UCSD-AML1 (cell line): ENCODE measurements around the gene POLE.
"Not testable (repeated sequence)": the region's sequence is repeated elsewhere in the genome, so short reads cannot be mapped to it uniquely, and the experiment has no call there.

Experiments
- DNase-seq: peaks from one replicate; lab custom pipeline; 2025; ENCODE audit not compliant: unreplicated experiment; lab: John Stamatoyannopoulos, UW

The POLE gene

DNA sequence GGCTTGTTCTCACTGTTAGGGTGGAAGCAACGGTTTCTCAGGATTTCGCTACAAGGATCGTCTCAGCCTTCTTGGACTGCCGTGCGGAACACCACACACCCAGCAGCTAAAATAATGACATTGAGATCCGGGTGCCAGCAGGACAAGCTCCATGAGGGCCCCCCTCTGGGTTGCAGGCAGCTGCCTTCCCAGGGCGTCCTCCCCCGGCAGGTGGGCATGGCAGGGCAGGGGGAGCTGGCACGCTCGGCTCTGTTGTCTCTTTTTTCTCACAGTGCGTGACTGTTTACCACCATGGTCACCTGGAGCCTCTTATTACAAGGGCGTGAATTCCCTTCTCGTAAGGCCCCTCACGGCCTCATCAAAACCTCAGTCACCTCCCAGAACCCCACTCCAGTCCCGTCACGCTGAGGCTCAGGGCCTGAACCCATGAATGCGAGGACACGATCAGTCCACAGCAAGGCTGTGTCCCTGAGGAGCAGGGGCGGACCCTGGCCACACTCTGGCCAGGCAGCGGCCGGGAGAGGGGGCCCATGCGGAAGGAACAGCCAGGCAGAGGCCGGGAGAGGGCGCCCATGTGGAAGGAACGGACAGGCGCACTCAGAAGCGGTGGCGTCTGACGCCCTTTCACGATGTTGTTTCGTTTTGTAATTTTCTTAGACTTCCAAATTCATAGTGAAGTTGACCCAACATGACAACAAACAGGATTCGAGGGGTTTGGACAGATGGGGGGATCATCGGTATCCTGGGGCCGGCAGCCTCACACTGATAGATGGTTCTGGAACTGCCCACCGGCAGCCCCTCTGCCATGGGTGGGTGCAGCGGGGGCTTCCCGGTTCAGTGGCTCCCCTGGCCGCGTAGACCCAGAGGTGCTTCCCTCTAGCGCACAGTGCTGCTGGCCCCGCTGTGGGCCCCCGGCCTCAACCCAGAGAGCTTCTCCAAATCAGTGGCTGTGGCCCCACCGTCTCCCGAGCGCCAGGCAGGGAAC, 86.8 kb downstream of the POLE start:
- peak; percentile 74 for DNase-seq

DNA sequence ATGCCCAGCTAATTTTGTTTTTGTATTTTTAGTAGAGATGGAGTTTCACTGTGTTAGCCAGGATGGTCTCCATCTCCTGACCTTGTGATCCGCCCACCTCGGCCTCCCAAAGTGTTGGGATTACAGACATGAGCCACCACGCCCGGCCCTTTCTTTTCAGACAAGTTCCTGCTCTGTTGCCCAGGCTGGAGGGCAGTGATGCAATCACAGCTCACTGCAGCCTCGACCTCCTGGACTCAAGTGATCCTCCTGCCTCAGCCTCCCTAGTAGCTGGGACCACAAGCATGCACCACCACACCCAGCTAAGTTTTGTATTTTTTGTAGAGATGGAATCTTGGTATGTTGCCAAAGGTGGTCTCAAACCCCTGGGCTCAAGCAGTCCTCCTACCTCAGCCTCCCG, 87.6 kb downstream of the POLE start:
- not testable (repeated sequence) for DNase-seq

DNA sequence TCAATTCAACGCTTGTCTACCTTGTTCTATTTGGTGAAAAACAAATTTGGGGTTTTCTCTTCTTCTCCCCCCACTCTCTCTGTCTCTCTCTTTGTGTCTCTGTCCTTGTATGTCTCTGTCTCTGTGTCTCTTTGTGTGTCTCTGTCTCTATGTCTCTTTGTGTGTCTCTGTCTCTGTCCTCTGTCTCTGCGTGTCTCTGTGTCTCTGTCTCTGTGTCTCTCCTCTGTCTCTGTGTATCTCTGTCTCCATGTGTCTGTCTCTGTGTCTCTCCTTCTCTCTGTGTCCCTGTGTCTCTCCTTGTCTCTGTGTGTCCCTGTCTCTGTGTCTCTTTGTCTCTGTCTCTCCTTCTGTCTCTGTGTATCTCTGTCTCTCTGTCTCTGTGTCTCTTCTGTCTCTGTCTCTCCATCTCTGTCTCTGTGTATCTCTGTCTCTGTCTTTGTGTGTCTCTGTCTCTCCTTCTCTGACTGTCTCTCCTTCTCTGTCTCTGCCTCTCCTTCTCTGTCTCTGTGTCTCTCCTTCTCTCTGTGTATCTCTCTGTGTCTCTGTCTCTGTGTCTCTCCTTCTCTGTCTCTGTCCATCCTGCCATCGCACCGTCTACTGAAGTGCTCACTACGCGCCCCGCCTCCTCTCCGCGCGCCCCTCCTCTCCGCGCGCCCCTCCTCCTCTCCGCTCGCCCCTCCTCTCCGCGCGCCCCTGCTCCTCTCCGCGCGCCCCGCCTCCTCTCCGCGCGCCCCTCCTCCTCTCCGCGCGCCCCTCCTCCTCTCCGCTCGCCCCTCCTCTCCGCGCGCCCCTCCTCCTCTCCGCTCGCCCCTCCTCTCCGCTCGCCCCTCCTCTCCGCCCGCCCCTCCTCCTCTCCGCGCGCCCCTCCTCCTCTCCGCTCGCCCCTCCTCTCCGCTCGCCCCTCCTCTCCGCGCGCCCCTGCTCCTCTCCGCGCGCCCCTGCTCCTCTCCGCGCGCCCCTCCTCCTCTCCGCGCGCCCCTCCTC, 89.5 kb downstream of the POLE start:
- DNase-seq = peak; percentile 58

DNA sequence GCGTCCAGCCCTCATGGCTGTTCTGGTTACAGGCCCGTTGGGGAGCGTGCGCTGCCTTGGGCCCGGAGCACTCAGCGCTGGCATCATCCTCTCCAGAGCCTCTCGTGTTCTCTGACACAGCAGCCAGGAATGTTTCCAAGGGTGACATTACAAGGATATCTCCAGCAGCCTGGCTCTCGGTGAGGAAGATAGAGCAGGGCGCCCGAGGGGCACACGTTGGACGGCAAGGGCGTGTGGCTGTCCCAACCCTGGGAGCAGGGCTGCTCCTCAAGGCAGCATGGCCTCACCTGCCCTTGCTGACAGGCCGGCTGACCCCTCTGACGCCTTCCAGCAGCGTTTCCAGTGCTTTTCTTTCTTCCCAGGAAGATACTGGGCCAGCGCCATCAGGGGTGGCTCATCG, 91.1 kb downstream of the POLE start:
- DNase-seq = no peak

DNA sequence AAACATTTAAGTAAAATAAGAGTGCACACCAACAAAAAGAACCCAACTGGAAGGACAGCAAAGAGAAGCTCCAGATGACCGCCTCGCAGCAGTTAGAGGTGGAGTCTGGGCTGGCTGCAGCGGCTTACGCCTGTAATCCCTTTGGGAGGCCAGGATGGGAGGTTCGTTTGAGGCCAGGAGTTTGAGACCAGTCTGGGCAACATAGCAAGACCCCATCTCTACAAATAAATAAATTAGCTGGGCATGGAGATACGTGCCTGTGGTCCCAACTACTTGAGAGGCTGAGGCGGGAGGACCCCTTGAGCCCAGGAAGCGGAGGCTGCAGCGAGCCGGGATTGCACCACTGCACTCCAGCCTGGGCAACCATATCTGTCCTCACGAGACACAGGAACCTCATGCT, 92.0 kb downstream of the POLE start:
- no peak for DNase-seq

DNA sequence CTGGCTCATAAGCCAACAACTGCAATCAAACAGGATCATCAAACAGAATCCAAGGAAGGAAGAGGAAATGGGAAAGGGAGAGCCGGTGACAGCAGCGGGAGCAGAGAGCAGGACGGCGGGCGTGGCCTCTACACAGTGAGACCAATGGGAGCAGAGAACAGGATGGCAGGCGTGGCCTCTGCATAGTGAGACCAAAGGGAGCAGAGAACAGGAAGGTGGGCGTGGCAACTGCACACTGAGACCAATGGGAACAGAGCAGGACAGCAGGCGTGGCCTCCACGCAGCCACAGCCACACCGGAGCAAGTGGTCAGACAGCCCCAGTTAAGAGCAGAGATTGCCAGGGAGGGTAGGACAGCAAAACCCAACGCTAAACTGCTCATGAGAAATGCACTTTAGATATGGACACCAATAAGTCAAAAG, 93.2 kb downstream of the POLE start:
- DNase-seq = peak; percentile 76

DNA sequence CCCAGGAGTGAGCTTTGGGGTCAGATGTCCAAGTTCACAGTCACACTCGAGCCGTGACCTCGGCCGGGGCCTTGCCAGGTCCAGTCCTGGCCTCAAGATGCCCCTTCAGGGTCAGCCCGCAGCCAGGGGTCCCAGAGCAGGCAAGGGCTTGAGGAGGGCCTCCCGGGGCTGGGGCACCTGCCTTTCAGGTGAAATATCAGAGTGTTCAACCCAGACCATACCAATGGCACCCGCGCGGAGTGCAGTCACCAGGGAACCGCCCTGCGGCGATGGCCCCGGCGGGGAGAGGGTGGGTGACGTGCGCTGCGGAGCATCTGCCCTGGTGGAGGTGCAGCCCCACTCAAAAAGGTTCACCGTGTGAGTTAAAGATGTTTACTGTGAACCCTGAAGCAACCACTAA, 93.6 kb downstream of the POLE start:
- no peak for DNase-seq

DNA sequence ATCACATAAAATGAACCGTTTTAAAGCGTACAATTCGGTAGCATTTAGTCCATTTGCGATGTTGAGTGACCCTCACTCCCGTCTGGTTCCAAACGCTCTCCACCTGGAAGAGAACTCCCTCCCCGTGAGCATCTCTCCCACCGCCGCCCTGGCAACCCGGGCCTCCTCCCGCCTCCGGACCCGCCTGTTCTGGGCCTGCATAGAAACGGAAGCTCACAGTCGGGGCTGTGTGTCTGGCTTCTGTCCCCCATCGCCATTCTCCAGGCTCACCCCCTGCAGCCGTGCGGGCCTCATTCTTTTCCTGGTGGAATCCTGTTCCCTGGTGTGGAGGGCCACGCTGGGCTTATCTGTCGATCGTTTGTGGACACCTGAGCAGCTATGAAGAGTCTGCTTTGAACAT, 94.1 kb downstream of the POLE start:
- DNase-seq = no peak

DNA sequence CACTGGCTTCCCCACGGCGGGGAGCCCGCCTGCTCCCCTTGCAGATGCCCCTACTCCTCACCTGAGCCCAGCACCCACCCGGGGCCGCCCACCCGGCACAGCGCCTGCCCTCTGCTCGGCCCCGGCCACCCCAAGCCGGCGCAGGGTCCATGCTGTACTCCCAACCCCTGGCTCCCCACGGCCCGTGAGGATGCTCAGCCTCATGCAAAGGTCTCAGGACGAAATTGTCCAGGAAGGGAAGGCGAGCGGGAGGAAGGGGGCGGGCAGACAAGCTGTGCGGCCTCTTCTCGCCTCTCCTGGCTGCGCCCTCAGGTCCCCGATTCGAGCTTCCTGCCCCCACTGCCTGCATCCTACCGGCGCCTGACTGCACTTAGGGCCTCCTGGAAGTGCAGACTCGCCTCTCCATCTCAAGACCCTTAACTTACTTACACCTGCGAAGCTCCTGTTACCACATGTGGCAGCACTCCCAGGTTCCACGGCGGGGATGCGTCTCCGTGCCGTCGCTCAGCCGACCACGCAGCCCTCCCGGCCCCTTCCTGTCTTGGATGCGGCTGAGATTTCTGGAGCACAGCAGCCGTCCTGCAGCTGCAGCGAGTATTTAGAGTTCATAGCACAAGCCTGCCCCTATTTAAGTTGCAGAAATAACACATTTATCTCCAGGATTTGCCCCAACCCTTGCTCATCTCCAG, 94.7 kb downstream of the POLE start:
- no peak for DNase-seq

DNA sequence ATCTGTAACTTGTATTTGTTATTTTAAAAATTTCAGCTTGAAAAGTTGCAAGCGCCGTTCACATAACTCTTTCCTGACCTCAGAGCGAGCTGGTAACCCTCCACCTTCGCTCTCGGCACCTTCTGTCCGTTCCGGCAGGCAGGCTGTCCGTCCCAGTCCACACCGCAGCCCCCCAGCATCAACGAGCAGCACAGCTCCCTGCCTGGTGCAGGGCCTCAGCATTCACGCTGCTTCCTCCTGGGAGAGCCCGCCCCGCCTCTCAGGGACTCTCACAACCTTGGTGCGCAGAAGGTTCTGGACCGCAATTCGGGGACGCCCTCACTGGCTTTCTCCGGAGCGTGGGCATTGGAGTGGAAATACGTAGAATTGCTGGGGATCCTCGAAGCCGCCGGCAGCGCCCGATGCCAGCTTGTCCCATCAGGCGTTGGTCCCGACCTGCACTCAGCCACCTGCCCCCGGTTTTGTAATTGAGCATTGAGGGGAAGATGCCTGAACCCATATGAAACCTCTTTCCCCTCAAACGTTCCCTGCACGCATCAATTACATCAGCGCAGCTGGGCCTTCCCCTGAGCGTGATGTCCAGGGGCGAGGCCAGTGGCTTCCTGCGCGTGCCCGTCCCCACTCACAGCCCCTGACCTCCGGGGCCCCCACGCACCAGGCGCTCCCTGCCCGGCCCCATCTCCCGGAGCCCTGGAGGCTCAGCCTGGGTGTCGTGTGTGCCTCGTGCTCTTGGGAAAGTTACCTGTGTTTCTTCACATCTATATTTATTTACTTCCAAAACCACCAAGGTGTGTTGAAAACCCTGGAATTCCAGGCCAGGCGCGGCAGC, 95.8 kb downstream of the POLE start:
- no peak for DNase-seq

DNA sequence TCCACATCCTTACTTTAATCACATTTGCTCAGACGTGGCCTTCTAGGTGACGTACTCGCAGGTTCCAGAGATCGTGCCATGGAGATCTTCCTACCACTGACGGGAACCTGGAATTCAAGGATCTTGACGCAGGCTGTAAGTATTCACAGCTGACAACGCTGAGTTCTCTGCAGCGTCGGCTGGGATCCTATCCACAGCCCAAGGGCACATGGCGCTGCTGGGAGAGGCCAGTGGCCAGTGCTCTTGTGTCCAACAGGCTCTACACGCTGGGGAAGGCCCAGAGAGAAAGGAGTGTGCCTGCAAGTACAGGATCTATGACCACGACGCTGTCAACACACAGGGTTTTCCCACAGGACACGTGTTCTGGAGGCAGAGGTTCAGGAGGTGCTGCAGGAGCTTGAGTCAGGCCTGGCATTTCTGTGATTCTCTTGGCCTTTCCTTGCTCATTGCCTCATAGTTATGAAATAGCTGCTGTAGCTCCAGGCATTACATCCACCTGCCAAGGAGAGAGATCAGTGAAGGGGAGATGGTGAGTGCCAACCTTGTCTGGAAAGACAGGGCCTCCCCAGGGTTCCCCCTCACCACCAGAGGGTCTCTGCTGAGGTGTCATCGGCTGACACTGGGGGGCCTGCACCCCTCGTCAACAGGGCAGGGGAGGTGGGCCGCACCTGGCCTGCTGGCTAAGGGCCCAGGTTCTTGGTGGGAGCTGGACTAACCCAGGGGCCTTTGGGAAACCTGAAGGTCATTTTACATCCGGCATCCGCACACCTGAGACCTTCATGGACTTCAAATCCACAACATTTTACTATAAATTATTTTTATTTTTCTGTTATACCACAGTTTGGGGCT, 98.1 kb downstream of the POLE start:
- no peak for DNase-seq

DNA sequence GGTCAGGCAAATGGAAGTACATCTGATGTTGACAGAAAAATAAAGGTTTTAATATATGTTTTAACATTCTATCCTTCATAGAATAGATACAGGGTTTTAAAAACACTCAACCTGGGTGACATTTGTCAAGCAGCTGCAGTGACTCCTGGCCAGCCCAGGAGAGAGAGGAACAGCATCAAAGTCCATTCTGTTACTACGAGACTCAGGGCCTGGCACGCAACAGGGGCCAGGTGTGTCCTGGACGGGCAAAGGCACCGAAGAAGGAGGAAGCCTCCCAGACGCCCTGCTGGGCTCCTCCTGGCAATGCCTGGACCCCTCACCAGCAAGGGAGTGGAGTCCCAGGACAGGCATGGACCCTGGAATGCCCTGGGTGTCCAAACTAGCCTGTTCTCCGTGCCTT, 98.8 kb downstream of the POLE start:
- DNase-seq = no peak

DNA sequence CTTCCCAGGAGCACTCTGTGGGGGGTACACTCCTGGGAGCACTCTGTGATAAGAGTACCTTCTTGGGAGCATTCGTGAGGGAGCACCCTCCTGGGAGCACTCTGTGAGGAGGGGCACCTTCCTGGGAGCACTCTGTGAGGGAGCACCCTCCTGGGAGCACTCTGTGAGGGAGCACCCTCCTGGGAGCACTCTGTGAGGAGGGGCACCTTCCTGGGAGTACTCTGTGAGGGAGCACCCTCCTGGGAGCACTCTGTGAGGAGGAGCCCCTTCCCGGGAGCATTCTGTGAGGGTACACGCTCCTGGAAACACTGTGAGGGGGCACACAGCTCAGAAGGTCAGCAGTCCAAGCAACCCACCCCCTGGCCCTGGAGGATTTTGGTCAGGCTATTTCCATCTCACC, 99.4 kb downstream of the POLE start:
- no peak for DNase-seq

DNA sequence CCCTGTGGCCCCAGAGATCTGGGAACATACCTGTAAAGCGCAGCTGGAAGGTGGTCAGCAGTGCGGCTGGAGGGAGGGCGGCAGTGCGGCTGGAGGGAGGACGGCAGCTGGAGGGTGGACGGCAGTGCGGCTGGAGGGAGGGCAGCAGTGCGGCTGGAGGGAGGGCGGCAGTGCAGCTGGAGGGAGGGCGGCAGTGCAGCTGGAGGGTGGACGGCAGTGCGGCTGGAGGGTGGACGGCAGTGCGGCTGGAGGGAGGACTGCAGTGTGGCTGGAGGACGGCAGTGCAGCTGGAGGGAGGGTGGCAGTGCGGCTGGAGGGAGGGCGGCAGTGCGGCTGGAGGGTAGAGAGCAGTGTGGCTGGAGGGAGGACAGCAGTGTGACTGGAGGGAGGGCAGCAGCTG, 100.2 kb downstream of the POLE start:
- DNase-seq = no peak

DNA sequence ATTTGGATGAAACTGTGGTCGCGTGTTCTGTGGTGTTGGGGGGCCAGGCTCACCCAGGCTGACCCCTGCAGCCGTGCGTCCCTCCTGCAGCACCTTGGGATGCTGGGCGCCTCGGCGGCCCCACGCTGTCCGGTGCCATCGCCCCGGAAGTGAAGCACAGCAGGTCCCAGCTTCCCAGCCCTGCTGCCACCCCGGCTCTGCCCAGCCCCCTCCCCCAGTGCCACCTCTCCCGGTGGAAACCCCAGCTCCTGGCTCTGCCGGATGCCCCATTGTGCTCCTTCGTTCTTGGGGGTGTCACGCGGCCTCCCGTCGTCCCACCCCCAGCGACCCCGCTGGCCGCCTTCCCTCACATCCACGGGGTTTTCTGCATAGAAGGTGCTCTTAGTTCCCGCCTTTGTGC, 102.0 kb downstream of the POLE start:
- no peak for DNase-seq

DNA sequence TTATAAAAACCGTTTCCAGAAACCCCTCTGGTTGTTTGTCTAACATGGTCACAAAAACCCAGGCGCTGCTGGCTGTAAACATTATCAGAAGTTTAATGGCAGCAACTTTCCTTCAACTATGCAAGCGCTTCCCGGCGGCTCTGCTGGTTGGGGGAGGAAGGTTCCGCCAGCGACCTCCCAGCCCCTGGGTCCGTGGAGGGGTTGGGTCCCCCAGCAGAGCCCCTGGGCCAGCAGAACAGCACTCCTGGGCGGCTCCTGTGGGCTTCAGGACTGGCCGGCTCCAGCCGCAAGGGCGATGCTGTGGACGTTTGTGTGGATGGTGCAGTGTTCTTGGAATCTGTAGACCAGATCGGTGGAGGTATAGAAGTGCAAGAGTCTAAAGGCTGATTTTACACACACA, 102.7 kb downstream of the POLE start:
- no peak for DNase-seq

DNA sequence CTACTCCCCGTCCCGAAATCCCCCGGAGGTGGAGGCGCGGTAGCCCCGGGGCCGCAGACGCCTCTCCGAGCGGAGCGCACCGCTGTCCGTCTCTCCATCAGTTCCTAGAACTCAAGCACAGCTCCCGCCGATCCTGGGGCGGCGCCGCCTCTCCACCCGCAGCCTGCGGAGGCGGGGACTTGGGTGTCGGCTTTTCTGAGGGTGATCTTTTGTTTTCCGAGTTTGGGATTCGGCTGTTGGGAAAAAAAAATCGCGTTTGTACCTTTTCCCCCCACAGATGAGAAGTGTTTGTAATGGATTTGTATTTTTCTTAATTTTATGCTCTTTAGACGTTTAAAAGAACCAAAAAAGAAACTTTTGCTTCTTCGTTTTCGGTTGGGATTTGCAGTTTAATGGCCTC, 103.4 kb downstream of the POLE start:
- no peak for DNase-seq

DNA sequence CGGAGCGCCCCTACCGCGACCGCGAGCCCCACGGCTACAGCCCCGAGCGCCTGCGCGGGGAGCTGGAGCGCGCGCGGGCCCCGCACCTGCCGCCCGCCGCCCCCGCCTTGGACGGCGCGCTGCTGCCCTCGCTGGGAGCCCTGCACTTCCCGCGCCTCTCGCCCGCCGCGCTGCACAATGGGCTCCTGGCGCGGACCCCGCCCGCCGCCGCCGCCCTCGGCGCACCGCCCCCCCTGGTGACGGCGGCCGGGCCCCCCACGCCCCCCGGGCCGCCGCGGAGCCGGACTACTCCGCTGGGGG, 103.8 kb downstream of the POLE start:
- DNase-seq = no peak

DNA sequence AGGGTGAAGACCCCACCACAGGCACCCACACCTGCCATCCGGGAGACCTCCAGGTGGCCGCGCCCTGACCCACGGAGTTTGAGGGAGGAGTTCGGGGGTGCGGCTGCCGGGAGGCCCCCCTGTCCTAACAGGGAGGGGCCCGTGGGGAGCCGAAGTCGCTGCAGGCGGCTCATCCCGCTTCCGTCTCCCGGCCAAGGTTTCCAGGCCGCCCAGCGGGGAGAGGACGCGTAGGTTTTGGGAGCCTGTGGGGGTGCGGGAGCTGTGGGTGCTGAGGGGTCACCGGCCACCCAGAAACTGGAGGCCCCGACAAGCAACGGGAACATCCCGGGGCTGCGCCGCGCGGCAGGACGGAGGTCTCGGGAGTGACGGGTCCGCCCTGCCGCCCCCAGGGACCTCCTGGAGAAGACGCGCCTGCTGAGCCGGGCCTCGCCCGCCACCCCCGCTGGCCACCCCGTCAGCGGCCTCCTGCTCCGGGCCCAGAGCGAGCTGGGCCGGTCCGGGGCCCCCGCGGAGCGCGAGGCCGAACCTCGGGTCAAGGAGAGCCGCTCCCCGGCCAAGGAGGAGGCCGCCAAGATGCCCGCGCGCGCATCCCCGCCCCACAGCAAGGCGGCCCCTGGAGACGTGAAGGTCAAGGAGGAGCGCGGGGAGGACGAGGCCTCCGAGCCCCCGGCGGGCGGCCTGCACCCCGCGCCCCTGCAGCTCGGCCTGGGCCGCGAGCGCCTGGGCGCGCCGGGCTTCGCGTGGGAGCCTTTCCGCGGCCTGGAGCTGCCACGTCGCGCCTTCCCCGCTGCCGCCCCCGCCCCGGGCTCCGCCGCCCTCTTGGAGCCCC, 104.3 kb downstream of the POLE start:
- DNase-seq = no peak
